ENCODE results near the gene C5orf58. TPM values are rescaled to one million over a fixed set of nuclear protein-coding genes. Genes with fewer than 3 reads are reported as not detected.
"Not testable (repeated sequence)": the region's sequence is repeated elsewhere in the genome, so short reads cannot be mapped to it uniquely, and the experiment has no call there.

C5orf58 gene
- total RNA-seq, 1 donor from 2014 or later: not detected

- no peak for DNase-seq (ENCODE audit: low read depth, low spot score)
These were observed 9.4 kb upstream of the C5orf58 start for GRCh38 chr5:170223360-170223759.

GRCh38 chr5:170223906-170224305 lies 8.9 kb upstream of the C5orf58 start:
- no peak for DNase-seq (ENCODE audit: low read depth, low spot score)

GRCh38 chr5:170225326-170226128 lies 7.3 kb upstream of the C5orf58 start:
- DNase-seq (ENCODE audit: low read depth, low spot score): no peak

GRCh38 chr5:170226129-170226615 lies 6.6 kb upstream of the C5orf58 start:
- no peak for DNase-seq (ENCODE audit: low read depth, low spot score)

- no peak for DNase-seq (ENCODE audit: low read depth, low spot score)
These were observed 6.1 kb upstream of the C5orf58 start for GRCh38 chr5:170226661-170227060.

GRCh38 chr5:170228762-170229435 lies 3.9 kb upstream of the C5orf58 start:
- DNase-seq (ENCODE audit: low read depth, low spot score): no peak

GRCh38 chr5:170233358-170233892 lies 640 bp downstream of the C5orf58 start:
- DNase-seq (ENCODE audit: low read depth, low spot score): no peak

GRCh38 chr5:170235876-170236864 lies 3.4 kb downstream of the C5orf58 start:
- no peak for DNase-seq (ENCODE audit: low read depth, low spot score)

GRCh38 chr5:170238456-170239196 lies 5.8 kb downstream of the C5orf58 start:
- no peak for DNase-seq (ENCODE audit: low read depth, low spot score)

- DNase-seq (ENCODE audit: low read depth, low spot score): not testable (repeated sequence)
These were observed 12.7 kb downstream of the C5orf58 start for GRCh38 chr5:170245436-170245835.

- no peak for DNase-seq (ENCODE audit: low read depth, low spot score)
These were observed 13.5 kb downstream of the C5orf58 start for GRCh38 chr5:170246126-170246870.

GRCh38 chr5:170247363-170247762 lies 14.6 kb downstream of the C5orf58 start:
- DNase-seq (ENCODE audit: low read depth, low spot score): no peak

GRCh38 chr5:170248172-170248930 lies 15.6 kb downstream of the C5orf58 start:
- no peak for DNase-seq (ENCODE audit: low read depth, low spot score)

GRCh38 chr5:170248931-170249227 lies 16.1 kb downstream of the C5orf58 start:
- DNase-seq (ENCODE audit: low read depth, low spot score): not testable (repeated sequence)

GRCh38 chr5:170249355-170249754 lies 16.6 kb downstream of the C5orf58 start:
- DNase-seq (ENCODE audit: low read depth, low spot score): no peak

GRCh38 chr5:170250810-170251317 lies 18.1 kb downstream of the C5orf58 start:
- DNase-seq (ENCODE audit: low read depth, low spot score): no peak

- DNase-seq (ENCODE audit: low read depth, low spot score): no peak
These were observed 18.7 kb downstream of the C5orf58 start for GRCh38 chr5:170251462-170251861.

- DNase-seq (ENCODE audit: low read depth, low spot score): no peak
These were observed 19.3 kb downstream of the C5orf58 start for GRCh38 chr5:170252109-170252508.

All from pulmonary artery endothelial cell (primary cell).